ENCODE data around the gene CMTM3. TPM values are rescaled to one million over a fixed set of nuclear protein-coding genes. Genes with fewer than 3 reads are reported as not detected.

Gene CMTM3
- polyA plus RNA-seq, 1 experiment = 33.5 TPM

DNA sequence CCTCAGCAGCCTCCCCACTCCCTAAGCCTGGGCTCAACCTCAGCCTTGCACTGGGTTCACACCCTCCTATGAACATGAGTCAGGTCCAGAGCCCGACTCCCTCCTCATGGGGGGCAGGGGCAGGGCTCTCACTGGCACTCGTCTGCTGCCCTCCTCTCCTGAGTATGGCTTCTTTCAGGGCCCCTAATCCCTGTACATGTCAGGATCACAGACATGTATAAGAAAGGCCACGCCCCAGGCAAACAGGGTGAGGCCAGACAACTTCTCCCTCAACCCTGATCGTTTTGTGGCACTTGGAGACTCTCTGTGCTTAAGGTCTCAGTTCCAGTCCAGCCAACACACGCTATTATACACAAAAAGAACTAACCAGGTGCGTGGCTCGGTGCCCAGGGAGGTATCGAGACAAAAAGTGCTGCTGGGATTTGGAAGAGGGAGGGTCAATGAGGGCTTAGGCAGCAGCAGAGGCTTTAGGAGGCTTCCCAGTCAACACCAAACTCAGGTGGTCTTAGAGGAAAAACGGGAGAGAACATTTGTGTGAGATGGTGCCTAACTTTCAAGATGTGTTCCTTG is 45.2 kb downstream of the CMTM3 start:
- no peak for DNase-seq (ENCODE audit: low read depth, low spot score)
- CTCF ChIA-PET = interaction anchor here (0.8 to 2.5 kb wide), 16 partner anchors 10 to 297 kb away, joined by 3 to 118 read pairs (median 4); partner anchors contain the start of gene DYNC1LI2
- Histone ChIP-seq H3K4me3 (ENCODE audit: low read depth, low read length) (no peak overlapping the region), H3K9me3 (ENCODE audit: control insufficient read depth, insufficient read depth, low read length) (no peaks in the 10 kb centered on the region), H3K27ac (ENCODE audit: low read depth, low read length) (no peak overlapping the region), H3K27me3 (ENCODE audit: control insufficient read depth, insufficient read depth, low read length) (no peaks in the 10 kb centered on the region)
- POLR2A ChIA-PET = no interaction called here
- TF ChIP-seq, protein P1, sequence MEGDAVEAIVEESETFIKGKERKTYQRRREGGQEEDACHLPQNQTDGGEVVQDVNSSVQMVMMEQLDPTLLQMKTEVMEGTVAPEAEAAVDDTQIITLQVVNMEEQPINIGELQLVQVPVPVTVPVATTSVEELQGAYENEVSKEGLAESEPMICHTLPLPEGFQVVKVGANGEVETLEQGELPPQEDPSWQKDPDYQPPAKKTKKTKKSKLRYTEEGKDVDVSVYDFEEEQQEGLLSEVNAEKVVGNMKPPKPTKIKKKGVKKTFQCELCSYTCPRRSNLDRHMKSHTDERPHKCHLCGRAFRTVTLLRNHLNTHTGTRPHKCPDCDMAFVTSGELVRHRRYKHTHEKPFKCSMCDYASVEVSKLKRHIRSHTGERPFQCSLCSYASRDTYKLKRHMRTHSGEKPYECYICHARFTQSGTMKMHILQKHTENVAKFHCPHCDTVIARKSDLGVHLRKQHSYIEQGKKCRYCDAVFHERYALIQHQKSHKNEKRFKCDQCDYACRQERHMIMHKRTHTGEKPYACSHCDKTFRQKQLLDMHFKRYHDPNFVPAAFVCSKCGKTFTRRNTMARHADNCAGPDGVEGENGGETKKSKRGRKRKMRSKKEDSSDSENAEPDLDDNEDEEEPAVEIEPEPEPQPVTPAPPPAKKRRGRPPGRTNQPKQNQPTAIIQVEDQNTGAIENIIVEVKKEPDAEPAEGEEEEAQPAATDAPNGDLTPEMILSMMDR (IDR thresholded peaks at IDR 0.05; ENCODE audit: low read depth, low read length) = no peak

DNA sequence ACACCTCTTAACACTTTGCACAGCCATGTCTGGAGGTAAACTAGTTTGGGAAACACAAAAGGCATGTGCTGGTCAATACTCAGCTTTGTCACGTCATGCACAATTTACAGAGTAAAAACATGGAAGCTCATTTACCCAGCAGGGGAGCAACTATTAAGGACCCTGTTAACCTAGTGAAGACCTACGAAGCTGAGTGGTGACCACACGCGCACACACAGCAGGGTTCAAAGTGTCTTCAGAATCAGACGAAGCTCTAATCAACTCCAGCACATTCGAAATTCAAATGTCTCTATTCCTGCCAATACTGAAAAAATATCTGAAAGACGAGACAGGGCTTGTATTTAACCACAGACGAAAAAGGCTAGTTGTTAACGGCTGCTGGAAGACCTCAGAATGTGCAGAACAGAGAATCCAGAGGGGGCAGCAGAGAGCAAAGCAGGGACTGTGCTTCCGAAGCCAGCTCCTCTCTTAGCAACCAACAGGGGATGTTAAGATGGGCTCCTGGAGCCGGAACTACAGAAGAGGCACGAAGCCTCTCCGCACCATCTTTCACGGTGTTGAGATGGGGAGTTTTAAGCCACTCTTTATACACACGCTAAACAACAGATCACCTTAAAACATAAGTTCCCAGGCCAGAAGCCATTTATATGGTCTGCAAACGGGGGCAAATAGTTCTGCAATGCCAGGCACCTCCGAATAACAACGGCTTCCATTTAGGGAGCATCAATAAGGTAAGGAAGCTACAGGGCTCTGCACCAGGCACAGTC is 46.4 kb downstream of the CMTM3 start:
- peak; percentile 55 for DNase-seq (ENCODE audit: low read depth, low spot score)
- TF ChIP-seq, protein P1 (IDR thresholded peaks at IDR 0.05; ENCODE audit: low read depth, low read length) = peak; percentile 96
- Histone ChIP-seq H3K27me3 (ENCODE audit: control insufficient read depth, insufficient read depth, low read length) (no peaks in the 10 kb centered on the region), H3K27ac (ENCODE audit: low read depth, low read length) (no peak overlapping the region), H3K9me3 (ENCODE audit: control insufficient read depth, insufficient read depth, low read length) (no peaks in the 10 kb centered on the region), H3K4me3 (ENCODE audit: low read depth, low read length) (peak overlapping the region; percentile 5; the same call in 1 of the 2 replicates)
- CTCF ChIA-PET = interaction anchor here (0.5 to 2.5 kb wide), 51 partner anchors 8 to 450 kb away, joined by 3 to 118 read pairs (median 6); partner anchors contain the start of genes CMTM3, DYNC1LI2 and NAE1
- POLR2A ChIA-PET = interaction anchor here (0.5 to 1.7 kb wide), 3 partner anchors 10 to 58 kb away, joined by 3 to 4 read pairs (median 4); no protein-coding TSS in a partner anchor

DNA sequence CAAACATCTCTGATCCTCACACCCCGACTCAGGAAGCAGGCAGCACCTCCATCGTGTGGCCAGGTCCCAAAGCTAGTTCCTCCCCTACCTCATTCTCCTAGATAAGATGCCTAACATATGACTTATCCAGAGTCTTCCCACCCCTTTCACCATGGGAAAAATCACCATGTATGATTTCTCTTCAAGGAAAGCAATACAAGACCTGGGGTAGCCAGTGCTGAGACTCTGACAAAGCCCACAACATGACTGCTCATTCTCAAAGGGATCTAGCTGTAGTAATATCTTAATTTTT is 46.9 kb downstream of the CMTM3 start:
- H3K4me3 ChIP-seq (ENCODE audit: low read depth, low read length) = no peak overlapping the region
- POLR2A ChIA-PET = interaction anchor here (1.2 to 1.7 kb wide), 2 partner anchors 10 to 16 kb away, joined by 3 to 4 read pairs; no protein-coding TSS in a partner anchor

DNA sequence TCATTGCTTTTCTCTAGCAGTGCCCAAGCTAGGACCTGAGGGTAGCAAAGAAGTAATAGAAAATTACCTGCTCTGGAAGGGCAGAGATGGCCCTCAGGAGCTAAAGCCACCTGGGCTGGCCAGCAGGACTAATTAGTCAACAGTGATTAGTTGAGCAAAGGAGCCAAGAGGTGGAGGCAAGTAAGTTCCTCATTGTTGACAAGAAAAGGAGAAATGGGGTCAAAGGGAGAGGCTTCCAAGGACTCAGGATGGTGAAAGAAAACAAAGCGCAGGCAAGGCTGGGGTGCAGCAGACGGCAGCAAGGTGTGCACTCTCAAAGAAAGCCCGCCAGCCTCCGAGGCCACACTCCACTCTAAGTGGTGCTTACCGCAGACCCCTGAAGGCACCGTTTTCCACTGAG is 47.5 kb downstream of the CMTM3 start:
- Histone ChIP-seq H3K27ac (ENCODE audit: low read depth, low read length) (no peak overlapping the region), H3K27me3 (ENCODE audit: control insufficient read depth, insufficient read depth, low read length) (no peaks in the 10 kb centered on the region), H3K9me3 (ENCODE audit: control insufficient read depth, insufficient read depth, low read length) (no peaks in the 10 kb centered on the region), H3K4me3 (ENCODE audit: low read depth, low read length) (no peak overlapping the region)
- ChIA-PET CTCF (interaction anchor here (1.0 to 2.5 kb wide), 18 partner anchors 9 to 221 kb away, joined by 3 to 118 read pairs (median 10); partner anchors contain the start of genes CMTM3 and DYNC1LI2), POLR2A (interaction anchor here (1.7 kb wide), 1 partner anchor 9 kb away, joined by 4 read pairs; no protein-coding TSS in a partner anchor)
- no peak for DNase-seq (ENCODE audit: low read depth, low spot score)
- TF ChIP-seq, protein P1 (IDR thresholded peaks at IDR 0.05; ENCODE audit: low read depth, low read length) = no peak

More for the DNA sequence above, 46.9 kb downstream of the CMTM3 start:
- no peaks in the 10 kb centered on the region for H3K27me3 ChIP-seq (ENCODE audit: control insufficient read depth, insufficient read depth, low read length)
- TF ChIP-seq, protein P1 (IDR thresholded peaks at IDR 0.05; ENCODE audit: low read depth, low read length) = no peak
- CTCF ChIA-PET = interaction anchor here (0.9 to 2.5 kb wide), 39 partner anchors 9 to 449 kb away, joined by 3 to 118 read pairs (median 7); partner anchors contain the start of genes CMTM3, DYNC1LI2 and NAE1
- H3K27ac ChIP-seq (ENCODE audit: low read depth, low read length) = no peak overlapping the region
- no peaks in the 10 kb centered on the region for H3K9me3 ChIP-seq (ENCODE audit: control insufficient read depth, insufficient read depth, low read length)
- DNase-seq (ENCODE audit: low read depth, low spot score) = no peak

All from AG04450 (cell line).